BE2C (cell line): Measurements from ENCODE around the gene AUTS2.

Source experiments
- DNase-seq: peaks from one replicate; pipeline ENCODE4 v3.0.0-alpha.2; 2020
- H3K27me3 ChIP-seq: fragments of 250-450 bp; sonication (Bioruptor Pico); 2 replicates; pipeline ENCODE4 v1.5.1; 2020; ENCODE audit warnings: mild to moderate bottlenecking
- H3K36me3 ChIP-seq: fragments of 250-450 bp; sonication (Bioruptor Pico); 2 replicates; pipeline ENCODE4 v1.5.1; 2020; ENCODE audit warnings: mild to moderate bottlenecking
- H3K4me1 ChIP-seq: fragments of 250-450 bp; sonication (Bioruptor Pico); 2 replicates; pipeline ENCODE4 v1.5.1; 2020
- H3K4me3 ChIP-seq: 2 replicates; pipeline ENCODE4 v1.5.1; 2011; ENCODE audit warnings: low read depth, low read length
- H3K9me3 ChIP-seq: fragments of 250-450 bp; sonication (Bioruptor Pico); 2 replicates; pipeline ENCODE4 v1.5.1; 2020
- TF ChIP-seq, protein P1 (sequence below): IDR thresholded peaks from 2 replicates; pipeline ENCODE4 v1.5.1; 2012; ENCODE audit warnings: mild to moderate bottlenecking, low read depth, low read length

Gene AUTS2

DNA sequence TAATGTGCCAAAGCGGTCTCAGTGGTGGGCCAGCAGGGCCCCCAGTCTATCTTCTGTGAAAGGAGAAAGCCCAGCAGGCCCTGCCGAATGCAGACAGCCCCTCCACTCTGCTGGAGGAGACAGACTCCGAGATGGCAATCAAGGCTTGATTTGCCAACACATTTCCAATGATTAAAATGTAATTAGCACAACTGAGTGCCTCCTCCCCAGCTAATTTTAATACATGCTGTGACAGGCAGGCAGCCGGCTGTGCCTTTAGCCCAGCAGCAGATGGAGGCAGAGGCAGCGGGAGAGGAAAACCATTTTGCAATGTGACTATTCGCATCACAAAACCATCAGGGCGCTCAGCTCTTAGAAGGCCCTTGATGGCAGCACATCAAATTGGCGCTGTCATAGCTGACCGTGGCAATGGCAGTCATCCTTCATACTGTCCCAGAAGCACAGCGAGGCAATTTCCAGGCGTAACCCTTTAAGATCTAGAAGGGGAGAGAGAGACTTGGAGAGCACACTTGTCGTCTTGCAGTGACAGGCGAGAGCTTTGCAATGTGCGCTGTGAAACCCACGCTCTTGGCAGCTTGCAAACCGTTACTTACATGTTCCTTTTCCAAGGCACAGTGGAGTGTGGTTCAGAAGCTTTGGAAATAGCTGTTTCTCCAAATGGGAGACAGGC is 818.8 kb downstream of the AUTS2 start:
- H3K9me3 ChIP-seq, result no peaks in the 10 kb centered on the region
- peaks cover 24% of the 10 kb centered on the region for H3K4me1 ChIP-seq
- TF ChIP-seq, protein P1, sequence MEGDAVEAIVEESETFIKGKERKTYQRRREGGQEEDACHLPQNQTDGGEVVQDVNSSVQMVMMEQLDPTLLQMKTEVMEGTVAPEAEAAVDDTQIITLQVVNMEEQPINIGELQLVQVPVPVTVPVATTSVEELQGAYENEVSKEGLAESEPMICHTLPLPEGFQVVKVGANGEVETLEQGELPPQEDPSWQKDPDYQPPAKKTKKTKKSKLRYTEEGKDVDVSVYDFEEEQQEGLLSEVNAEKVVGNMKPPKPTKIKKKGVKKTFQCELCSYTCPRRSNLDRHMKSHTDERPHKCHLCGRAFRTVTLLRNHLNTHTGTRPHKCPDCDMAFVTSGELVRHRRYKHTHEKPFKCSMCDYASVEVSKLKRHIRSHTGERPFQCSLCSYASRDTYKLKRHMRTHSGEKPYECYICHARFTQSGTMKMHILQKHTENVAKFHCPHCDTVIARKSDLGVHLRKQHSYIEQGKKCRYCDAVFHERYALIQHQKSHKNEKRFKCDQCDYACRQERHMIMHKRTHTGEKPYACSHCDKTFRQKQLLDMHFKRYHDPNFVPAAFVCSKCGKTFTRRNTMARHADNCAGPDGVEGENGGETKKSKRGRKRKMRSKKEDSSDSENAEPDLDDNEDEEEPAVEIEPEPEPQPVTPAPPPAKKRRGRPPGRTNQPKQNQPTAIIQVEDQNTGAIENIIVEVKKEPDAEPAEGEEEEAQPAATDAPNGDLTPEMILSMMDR, result peak; percentile 27; the same call in 1 of the 2 replicates
- no peak overlapping the region for H3K4me3 ChIP-seq
- DNase-seq, result peak; percentile 27
- H3K27me3 ChIP-seq, result no peaks in the 10 kb centered on the region
- H3K36me3 ChIP-seq, result no peaks in the 10 kb centered on the region

DNA sequence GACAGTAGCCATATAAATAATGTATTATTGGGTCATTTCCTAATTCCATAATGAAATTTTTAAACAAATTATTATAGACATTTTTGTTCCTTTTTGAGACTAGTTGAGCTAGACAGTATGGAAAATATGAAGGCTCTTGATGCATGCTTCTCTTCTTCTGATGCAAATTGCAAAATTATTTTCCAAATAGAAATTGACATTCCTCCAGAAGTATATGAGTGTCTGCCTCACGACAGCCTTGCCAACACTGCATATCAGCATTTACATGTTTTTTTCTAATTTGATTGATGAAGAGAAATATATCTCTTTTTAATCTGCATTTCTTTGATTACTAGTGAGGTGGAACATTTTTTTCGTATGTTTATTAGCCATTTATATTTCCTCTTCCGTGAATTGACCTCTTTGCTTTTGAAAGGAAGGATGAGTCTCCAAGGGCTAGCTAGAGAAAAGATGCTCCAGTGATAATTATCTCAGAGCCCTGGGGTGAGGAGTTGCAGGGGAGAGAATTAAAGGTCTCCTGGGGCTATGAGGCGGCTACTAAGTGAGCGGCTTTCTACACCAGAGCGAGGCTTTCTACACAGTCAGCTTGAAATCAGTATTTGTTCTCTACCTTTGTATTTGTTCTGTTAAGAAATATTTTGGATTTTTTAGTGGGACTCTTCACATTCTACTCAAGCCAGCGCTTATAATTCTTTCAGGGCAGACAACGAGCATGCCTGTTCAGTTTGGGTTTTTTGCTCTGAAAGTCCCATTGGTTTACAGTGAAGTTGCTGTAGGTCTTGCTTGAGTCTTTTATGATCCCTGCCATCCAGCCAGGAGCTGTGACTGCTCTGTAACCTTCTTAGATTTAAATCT is 821.5 kb downstream of the AUTS2 start:
- peak; percentile 34 for DNase-seq
- H3K4me3 ChIP-seq, result no peak overlapping the region; the same call in 1 of the 2 replicates
- H3K27me3 ChIP-seq, result no peaks in the 10 kb centered on the region
- no peaks in the 10 kb centered on the region for H3K9me3 ChIP-seq
- H3K4me1 ChIP-seq, result peaks cover 24% of the 10 kb centered on the region
- TF ChIP-seq, protein P1, result no peak
- no peaks in the 10 kb centered on the region for H3K36me3 ChIP-seq

DNA sequence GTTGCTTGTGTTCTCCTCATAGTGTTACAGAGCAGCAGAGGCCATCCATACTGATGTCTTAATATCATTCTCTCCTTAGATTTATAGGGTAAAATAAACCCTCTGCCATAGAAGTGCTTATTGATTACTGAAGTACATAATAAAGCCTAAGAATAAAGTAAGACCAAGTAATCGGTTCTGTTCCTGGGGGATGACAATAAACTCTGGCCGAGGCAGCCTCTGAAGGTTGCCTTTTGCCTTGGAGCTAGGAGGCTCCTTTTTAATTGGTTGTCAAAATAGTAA is 822.0 kb downstream of the AUTS2 start:
- Histone ChIP-seq H3K27me3 (no peaks in the 10 kb centered on the region), H3K9me3 (no peaks in the 10 kb centered on the region), H3K36me3 (no peaks in the 10 kb centered on the region), H3K4me1 (peaks cover 24% of the 10 kb centered on the region), H3K4me3 (no peak overlapping the region)
- DNase-seq, result no peak
- TF ChIP-seq, protein P1, result no peak

DNA sequence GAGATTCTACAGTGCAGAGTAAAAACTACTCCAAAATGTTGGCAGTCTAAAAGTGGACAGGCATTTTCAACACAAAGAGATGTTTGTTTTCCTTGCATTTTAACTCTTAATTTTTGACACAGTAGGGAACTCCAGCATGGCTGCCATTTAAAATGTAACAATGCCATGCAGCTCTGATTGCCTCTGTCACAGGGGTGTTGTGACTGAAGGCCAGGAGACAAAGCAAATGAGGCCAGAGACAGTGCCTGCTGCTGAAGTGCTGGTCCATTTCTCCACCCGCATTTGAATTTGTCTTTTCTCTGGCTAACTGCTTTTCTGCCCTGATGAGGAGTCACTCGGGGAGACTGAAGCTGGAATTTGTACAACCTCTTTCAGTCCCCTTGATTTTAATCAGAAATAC is 823.0 kb downstream of the AUTS2 start:
- TF ChIP-seq, protein P1, result no peak
- Histone ChIP-seq H3K36me3 (no peaks in the 10 kb centered on the region), H3K4me3 (no peak overlapping the region), H3K27me3 (no peaks in the 10 kb centered on the region), H3K9me3 (no peaks in the 10 kb centered on the region), H3K4me1 (peaks cover 22% of the 10 kb centered on the region)
- DNase-seq, result no peak

DNA sequence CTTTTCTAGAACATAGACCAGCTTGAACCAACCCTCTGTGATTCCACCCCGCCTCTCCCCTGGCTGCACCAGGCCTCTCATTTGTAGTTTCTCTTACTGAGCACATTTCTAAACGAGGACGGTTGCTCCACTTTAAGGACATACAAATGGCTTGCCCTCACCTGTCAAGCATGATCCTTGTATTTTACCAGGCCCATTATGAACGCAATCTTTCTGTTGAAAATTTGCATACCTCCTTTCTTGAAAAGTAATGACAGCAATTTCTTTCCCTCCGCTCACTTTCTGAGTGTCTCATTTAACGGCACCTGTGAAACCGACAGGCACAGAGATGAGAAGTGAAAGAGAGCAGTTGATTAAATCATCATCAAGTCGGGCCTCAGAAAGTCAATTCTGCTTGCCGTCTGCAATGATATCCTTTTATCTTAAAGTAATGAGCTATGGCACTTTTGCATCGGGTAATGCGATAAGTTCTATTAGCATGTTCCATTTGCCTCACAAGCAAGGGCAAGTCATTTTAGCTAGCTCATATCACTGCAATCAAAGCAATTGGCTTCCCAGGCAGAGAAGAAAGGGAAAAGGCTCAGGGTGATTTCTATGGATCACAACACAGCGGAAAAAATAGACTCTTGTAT is 828.1 kb downstream of the AUTS2 start:
- no peaks in the 10 kb centered on the region for H3K27me3 ChIP-seq
- no peaks in the 10 kb centered on the region for H3K9me3 ChIP-seq
- no peak for DNase-seq

More for the DNA sequence above, 828.1 kb downstream of the AUTS2 start:
- H3K4me1 ChIP-seq, result 0 out of 2 replicates have a peak, but pooled peaks cover 2% of the 10 kb centered on the region
- H3K4me3 ChIP-seq, result no peak overlapping the region
- no peaks in the 10 kb centered on the region for H3K36me3 ChIP-seq
- TF ChIP-seq, protein P1, result no peak
